Lung (tissue), 12 donors: ENCODE results near the gene COL16A1. TPM values are rescaled to one million over a fixed set of nuclear protein-coding genes. Genes with fewer than 3 reads are reported as not detected.

Experiments used
- ATAC-seq: fragments of 200-7000 bp; cut with Tn5 transposase; one replicate; pipeline ENCODE4 v1.9.1; 2020; ENCODE audit warnings: moderate number of reproducible peaks; ENCODE audit not compliant: insufficient read depth, low FRiP score
- DNase-seq, 3 donors: peaks; one replicate each; pipeline ENCODE4 v3.0.0-alpha.2; 2013 to 2017
- H3K27ac ChIP-seq, 2 donors: one replicate each; pipeline ENCODE4 v1.5.1; 2013; ENCODE audit warnings: mild to moderate bottlenecking in 2 of 2, moderate library complexity in 2 of 2, control low read depth in 1 of 2, inconsistent platforms in 1 of 2, low read depth in 1 of 2, low read length in 1 of 2
- H3K27me3 ChIP-seq, 3 donors: one replicate each; pipeline ENCODE4 v1.5.1; 2013; ENCODE audit warnings: low read length in 2 of 3; ENCODE audit not compliant: control insufficient read depth in 3 of 3, insufficient read depth in 3 of 3
- H3K36me3 ChIP-seq, 4 donors: one replicate each; pipeline ENCODE4 v1.5.1; 2013; ENCODE audit warnings: low read length in 4 of 4, mild to moderate bottlenecking in 1 of 4, moderate library complexity in 1 of 4; ENCODE audit not compliant: control insufficient read depth in 4 of 4, insufficient read depth in 4 of 4
- H3K4me1 ChIP-seq, 5 donors: one replicate each; pipeline ENCODE4 v1.5.1; 2013; ENCODE audit warnings: low read length in 5 of 5, mild to moderate bottlenecking in 2 of 5, moderate library complexity in 1 of 5; ENCODE audit not compliant: control insufficient read depth in 5 of 5, insufficient read depth in 5 of 5
- H3K4me3 ChIP-seq: one replicate; pipeline ENCODE4 v1.5.1; 2013; ENCODE audit warnings: mild to moderate bottlenecking, control low read depth, moderate library complexity
- H3K9ac ChIP-seq, 2 donors: one replicate each; pipeline ENCODE4 v1.5.1; 2013; ENCODE audit warnings: low read length in 2 of 2, control low read depth in 1 of 2; ENCODE audit not compliant: insufficient read depth in 1 of 2
- H3K9me3 ChIP-seq, 4 donors: one replicate each; pipeline ENCODE4 v1.5.1; 2013; ENCODE audit warnings: low read length in 3 of 4, mild to moderate bottlenecking in 1 of 4, moderate library complexity in 1 of 4; ENCODE audit not compliant: control insufficient read depth in 4 of 4, insufficient read depth in 3 of 4
- WGBS, 2 donors: extraction: QIAGEN DNeasy Blood & Tissue Kit; methylation state at CpG; one replicate each; pipeline ENCODE4 v1.1.7; 2013; 5-methylcytosine and 5-hydroxymethylcytosine counted together
- polyA plus RNA-seq, 2 donors: library from polyadenylated mRNA; stranded (reverse); fragments of 200-250 nt; gene quantifications; one replicate each; pipeline ENCODE4 v1.2.1, GENCODE V29; 2013
- total RNA-seq, 2 donors: library from RNA; depleted of rRNA in 1 of 2; stranded (reverse); fragments of >200 nt in 1 of 2; gene quantifications; one replicate each; pipeline ENCODE4 v1.2.1, GENCODE V29; 2014 to 2021
- TF ChIP-seq, protein P1 (sequence below): IDR thresholded peaks from 2 replicates; pipeline ENCODE4 v1.5.1; 2012; ENCODE audit warnings: mild to moderate bottlenecking; ENCODE audit errors: control extremely low read depth, extremely low read depth
- donor health status: control.
- donor health status: control.
- donor health status: Bipolar disorder and iron deficiency.
- donor health status: healthy.
- donor health status: DM: yes; HTN: yes; CAD: no.

Gene COL16A1
- total and polyA plus RNA-seq, 4 donors: 16.5 to 83.2 (median 43.3) TPM

GRCh38 chr1:31667065-31667785, 36.6 kb downstream of the COL16A1 start:
- DNase-seq: no peak
- WGBS, 2 donors: 87 to 88% methylated on average over 19 of the region's 19 CpGs
- TF ChIP-seq, protein P1, sequence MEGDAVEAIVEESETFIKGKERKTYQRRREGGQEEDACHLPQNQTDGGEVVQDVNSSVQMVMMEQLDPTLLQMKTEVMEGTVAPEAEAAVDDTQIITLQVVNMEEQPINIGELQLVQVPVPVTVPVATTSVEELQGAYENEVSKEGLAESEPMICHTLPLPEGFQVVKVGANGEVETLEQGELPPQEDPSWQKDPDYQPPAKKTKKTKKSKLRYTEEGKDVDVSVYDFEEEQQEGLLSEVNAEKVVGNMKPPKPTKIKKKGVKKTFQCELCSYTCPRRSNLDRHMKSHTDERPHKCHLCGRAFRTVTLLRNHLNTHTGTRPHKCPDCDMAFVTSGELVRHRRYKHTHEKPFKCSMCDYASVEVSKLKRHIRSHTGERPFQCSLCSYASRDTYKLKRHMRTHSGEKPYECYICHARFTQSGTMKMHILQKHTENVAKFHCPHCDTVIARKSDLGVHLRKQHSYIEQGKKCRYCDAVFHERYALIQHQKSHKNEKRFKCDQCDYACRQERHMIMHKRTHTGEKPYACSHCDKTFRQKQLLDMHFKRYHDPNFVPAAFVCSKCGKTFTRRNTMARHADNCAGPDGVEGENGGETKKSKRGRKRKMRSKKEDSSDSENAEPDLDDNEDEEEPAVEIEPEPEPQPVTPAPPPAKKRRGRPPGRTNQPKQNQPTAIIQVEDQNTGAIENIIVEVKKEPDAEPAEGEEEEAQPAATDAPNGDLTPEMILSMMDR: no peak
- H3K27ac ChIP-seq: no peak overlapping the region
- peaks cover 0 to 29% (median 15%) of the 10 kb centered on the region in 5 donors for H3K4me1 ChIP-seq
- peaks cover 0 to 24% (median 5%) of the 10 kb centered on the region in 4 donors for H3K36me3 ChIP-seq
- no peak for ATAC-seq
- no peaks in the 10 kb centered on the region for H3K27me3 ChIP-seq
- no peak overlapping the region for H3K9ac ChIP-seq
- H3K9me3 ChIP-seq: no peaks in the 10 kb centered on the region
- H3K4me3 ChIP-seq: no peak overlapping the region

- DNase-seq (peak in 2 of 3 donors; percentile 28 to 35), ATAC-seq (no peak)
- 56 to 70% methylated on average over 10 of the region's 10 CpGs for WGBS, 2 donors
- H3K27me3 ChIP-seq: no peaks in the 10 kb centered on the region
- peaks cover 0 to 18% (median 4%) of the 10 kb centered on the region in 4 donors for H3K36me3 ChIP-seq
- no peaks in the 10 kb centered on the region for H3K9me3 ChIP-seq
- no peak overlapping the region for H3K4me3 ChIP-seq
- H3K27ac ChIP-seq: peak overlapping the region in 1 of 2 donors; percentile 20
- TF ChIP-seq, protein P1: no peak
- no peak overlapping the region for H3K9ac ChIP-seq
- H3K4me1 ChIP-seq: peaks cover 0 to 29% (median 15%) of the 10 kb centered on the region in 5 donors
Measured at GRCh38 chr1:31666263-31666963, 37.4 kb downstream of the COL16A1 start.

DNA sequence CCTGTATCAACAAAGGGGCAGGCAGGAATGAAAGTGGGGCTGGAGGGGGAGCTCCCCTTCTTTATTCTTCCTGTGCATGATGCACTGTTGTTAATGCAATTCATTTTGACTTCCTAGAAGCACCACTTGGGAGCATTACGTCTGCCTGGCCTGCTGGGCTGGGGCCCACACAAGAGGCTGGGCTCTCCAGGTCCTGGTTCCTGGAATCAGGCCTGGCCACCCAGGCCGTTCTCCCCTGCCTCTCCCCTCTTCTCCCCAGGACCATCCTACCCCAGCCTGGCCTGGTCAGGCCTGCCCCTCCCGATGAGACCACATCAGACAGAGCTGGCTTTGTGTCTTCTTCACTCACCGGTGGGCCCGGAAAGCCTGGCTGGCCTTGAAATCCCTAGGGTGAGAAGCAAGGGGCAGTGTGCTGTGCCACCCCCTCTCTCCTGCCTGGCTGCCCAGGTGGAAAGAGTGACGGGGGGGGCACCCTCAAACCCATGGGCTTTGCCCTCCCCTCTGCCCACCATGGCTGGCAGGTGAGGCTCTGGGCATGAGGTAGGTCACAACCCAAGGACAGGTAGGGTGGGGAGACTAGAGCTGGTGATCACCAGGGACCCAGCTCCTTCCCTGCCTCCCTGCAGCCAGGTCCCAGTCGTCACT, 38.5 kb downstream of the COL16A1 start:
- no peak overlapping the region for H3K4me3 ChIP-seq
- peaks cover 0 to 21% (median 9%) of the 10 kb centered on the region in 5 donors for H3K4me1 ChIP-seq
- DNase-seq: peak in 1 of 3 donors; percentile 30
- H3K9me3 ChIP-seq: no peaks in the 10 kb centered on the region
- H3K36me3 ChIP-seq: peaks cover 0 to 15% (median 4%) of the 10 kb centered on the region in 4 donors
- no peaks in the 10 kb centered on the region for H3K27me3 ChIP-seq
- 80 to 90% methylated on average over 7 of the region's 7 CpGs for WGBS, 2 donors
- TF ChIP-seq, protein P1: no peak
- H3K27ac ChIP-seq: no peak overlapping the region
- ATAC-seq: no peak
- H3K9ac ChIP-seq: no peak overlapping the region
